Adrenal gland (tissue), 12 donors: Measurements from ENCODE around the gene PPIL6. TPM values are rescaled to one million over a fixed set of nuclear protein-coding genes. Genes with fewer than 3 reads are reported as not detected.

Experiments used
- DNase-seq, 7 donors: peaks; one replicate each; pipeline ENCODE4 v3.0.0-alpha.2; 2019 to 2020
- H3K27ac ChIP-seq, 5 donors: fragments of 200-600 bp; sonication (generic) in 4 of 5; 1 replicate in 3 of 5; 2 replicates in 2 of 5; pipeline versions ENCODE4 v1.5.1 to v1.8.0; 2016 to 2020; ENCODE audit warnings: mild to moderate bottlenecking in 1 of 5
- H3K27me3 ChIP-seq: fragments of 200-600 bp; 2 replicates; pipeline ENCODE4 v1.8.0; 2021
- H3K36me3 ChIP-seq, 2 donors: fragments of 200-600 bp; replicated peaks in 1 of 2; 1 replicate in 1 of 2; 2 replicates in 1 of 2; pipeline versions ENCODE4 v1.5.1 to v1.8.0; 2018 to 2022
- H3K4me1 ChIP-seq, 2 donors: fragments of 200-600 bp; replicated peaks in 1 of 2; 1 replicate in 1 of 2; 2 replicates in 1 of 2; pipeline versions ENCODE4 v1.5.1 to v1.8.0; 2018 to 2021
- H3K4me3 ChIP-seq, 4 donors: fragments of 200-600 bp; sonication (generic) in 3 of 4; one replicate each; pipeline ENCODE4 v1.5.1; 2016 to 2018
- H3K9me3 ChIP-seq, 3 donors: fragments of 200-600 bp; sonication (generic) in 1 of 3; replicated peaks in 1 of 3; 1 replicate in 2 of 3; 2 replicates in 1 of 3; pipeline versions ENCODE4 v1.5.1 to v1.8.0; 2016 to 2021
- POLR2A ChIP-seq, 2 donors: fragments of 450-650 bp; IDR thresholded peaks; one replicate each; pipeline ENCODE4 v1.6.1; 2017; ENCODE audit warnings: antibody characterized with exemption in 2 of 2, mild to moderate bottlenecking in 2 of 2, moderate library complexity in 1 of 2
- WGBS, 4 donors: extraction: QIAGEN DNeasy Blood & Tissue Kit in 2 of 4; methylation state at CpG; one replicate each; pipeline versions ENCODE4 v1.1.5 to v1.1.7; 2013 to 2017; 5-methylcytosine and 5-hydroxymethylcytosine counted together
- intact Hi-C, 2 donors: fragments of 100-400 bp; cut with DNase I; formaldehyde crosslinking; loops; one replicate each; pipeline versions ENCODE4 v1.14.1 to v1.15.0; 2022 to 2023
- polyA plus RNA-seq, 3 donors: library from polyadenylated mRNA; stranded (reverse); fragments of 200-250 nt in 2 of 3; fragments of 350-450 nt in 1 of 3; fragmentation: Illumina TruSeq in 1 of 3; extraction: RNeasy Lipid Tissue Mini Kit (QIAGEN cat#74804) in 1 of 3; gene quantifications; one replicate each; pipeline ENCODE4 v1.2.3, GENCODE V29; 2013 to 2014
- total RNA-seq, 9 donors: library from RNA; depleted of rRNA in 4 of 9; stranded (reverse); fragments of >200 nt in 4 of 9; fragments of 120-200 nt in 1 of 9; fragmentation: NEBNext Ultra II Directional in 1 of 9; extraction: Animal tissue kit (Norgen Biotek cat#: 25700) in 1 of 9; gene quantifications; one replicate each; pipeline versions ENCODE4 v1.1.0 to v1.2.4, GENCODE V29; 2013 to 2023
- TF ChIP-seq, protein P1 (sequence below), 6 experiments: fragments of 450-650 bp in 4 of 6; fragments of 200-600 bp in 2 of 6; sonication (generic) in 1 of 6; IDR thresholded peaks; 1 replicate in 5 of 6; 2 replicates in 1 of 6; pipeline versions ENCODE4 v1.5.1 to v1.8.0; 2016 to 2021; ENCODE audit warnings: antibody characterized with exemption in 6 of 6, mild to moderate bottlenecking in 2 of 6, moderate library complexity in 1 of 6
- donor health status: healthy with polysubstance abuse.
- donor health status: Bipolar disorder and iron deficiency.
- donor health status: DM: yes; HTN: yes; CAD: no.
- donor health status: DM: no; HTN: no; CAD: no.
- donor health status: DM: no; HTN: no; CAD: no.
- donor health status: DM: yes; HTN: yes; CAD: no.

The PPIL6 gene
- total and polyA plus RNA-seq, 12 donors: 0.48 to 3.3 (median 1.3) TPM

DNA sequence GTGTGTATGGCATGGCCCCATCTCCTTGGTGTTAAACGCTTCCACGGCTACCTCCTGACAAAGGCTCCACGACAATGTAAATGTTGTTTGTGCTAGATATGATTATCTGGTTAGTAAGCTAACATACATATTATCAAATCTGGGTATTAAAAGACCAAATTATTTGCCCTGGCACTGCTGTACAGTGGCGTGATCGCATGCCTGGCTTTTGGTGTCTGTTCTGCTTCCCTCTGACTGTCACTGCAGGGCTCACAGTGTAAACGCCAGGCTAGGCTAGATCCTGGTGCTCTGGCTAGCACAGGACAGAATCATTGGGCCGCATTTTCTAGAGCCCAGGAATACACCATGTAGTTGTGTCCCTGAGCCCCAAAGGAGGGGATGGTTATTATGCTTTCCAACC lies 96.9 kb downstream of the PPIL6 start:
- Histone ChIP-seq H3K4me3 (no peak overlapping the region), H3K27me3 (no peaks in the 10 kb centered on the region), H3K4me1 (no peaks in the 10 kb centered on the region), H3K9me3 (no peaks in the 10 kb centered on the region), H3K36me3 (no peaks in the 10 kb centered on the region), H3K27ac (no peak overlapping the region)
- TF ChIP-seq, protein P1, sequence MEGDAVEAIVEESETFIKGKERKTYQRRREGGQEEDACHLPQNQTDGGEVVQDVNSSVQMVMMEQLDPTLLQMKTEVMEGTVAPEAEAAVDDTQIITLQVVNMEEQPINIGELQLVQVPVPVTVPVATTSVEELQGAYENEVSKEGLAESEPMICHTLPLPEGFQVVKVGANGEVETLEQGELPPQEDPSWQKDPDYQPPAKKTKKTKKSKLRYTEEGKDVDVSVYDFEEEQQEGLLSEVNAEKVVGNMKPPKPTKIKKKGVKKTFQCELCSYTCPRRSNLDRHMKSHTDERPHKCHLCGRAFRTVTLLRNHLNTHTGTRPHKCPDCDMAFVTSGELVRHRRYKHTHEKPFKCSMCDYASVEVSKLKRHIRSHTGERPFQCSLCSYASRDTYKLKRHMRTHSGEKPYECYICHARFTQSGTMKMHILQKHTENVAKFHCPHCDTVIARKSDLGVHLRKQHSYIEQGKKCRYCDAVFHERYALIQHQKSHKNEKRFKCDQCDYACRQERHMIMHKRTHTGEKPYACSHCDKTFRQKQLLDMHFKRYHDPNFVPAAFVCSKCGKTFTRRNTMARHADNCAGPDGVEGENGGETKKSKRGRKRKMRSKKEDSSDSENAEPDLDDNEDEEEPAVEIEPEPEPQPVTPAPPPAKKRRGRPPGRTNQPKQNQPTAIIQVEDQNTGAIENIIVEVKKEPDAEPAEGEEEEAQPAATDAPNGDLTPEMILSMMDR (IDR thresholded peaks at IDR 0.05): no peak
- no peak for TF ChIP-seq POLR2A (IDR thresholded peaks at IDR 0.05)
- WGBS, 4 donors: 92 to 95% (median 94%) methylated on average over 3 to 7 of the region's 7 CpGs
- DNase-seq: no peak
- intact Hi-C loops: no loop called here

DNA sequence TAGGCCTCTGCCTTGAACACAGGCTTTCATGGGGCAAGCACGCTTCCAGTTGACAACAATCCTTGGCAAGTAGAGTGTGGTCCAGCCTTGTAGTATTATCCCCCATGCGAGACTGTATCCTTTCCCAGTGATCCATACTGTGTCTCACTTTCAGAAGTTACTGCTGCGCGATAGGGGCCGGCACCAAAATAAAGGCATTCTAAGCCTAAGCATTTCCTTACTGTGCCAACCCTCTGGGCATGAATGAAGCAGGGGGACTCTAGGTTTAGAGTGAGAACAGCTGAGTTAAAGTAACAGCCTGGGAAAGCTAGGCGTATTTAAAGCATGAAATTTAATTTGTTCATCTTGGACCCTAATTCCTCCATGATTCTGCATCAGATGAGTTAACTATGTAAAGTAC lies 97.5 kb downstream of the PPIL6 start:
- TF ChIP-seq, protein P1 (IDR thresholded peaks at IDR 0.05): no peak
- TF ChIP-seq POLR2A (IDR thresholded peaks at IDR 0.05): no peak

DNA sequence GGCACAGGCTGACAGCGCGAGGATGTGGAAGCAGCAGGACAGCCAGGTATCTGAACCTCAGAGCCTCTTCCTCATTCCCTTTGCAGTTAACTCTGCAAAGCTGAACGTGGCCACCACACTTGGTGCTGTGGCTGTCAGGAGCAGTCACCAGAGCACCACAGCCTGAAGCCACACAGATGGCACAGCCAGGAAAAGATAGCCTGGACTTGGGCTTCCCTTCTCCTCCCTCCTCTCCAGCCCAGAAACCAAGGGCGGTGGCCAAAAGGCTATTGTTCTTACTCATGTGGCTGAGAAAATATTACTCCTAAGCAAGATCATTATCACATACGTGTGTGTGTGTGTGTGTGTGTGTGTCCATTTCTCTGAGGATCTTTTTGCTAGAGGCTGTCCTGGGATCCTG lies 97.9 kb downstream of the PPIL6 start:
- Histone ChIP-seq H3K9me3 (no peaks in the 10 kb centered on the region), H3K4me1 (no peaks in the 10 kb centered on the region), H3K4me3 (no peak overlapping the region), H3K36me3 (no peaks in the 10 kb centered on the region), H3K27me3 (no peaks in the 10 kb centered on the region), H3K27ac (no peak overlapping the region)
- DNase-seq: no peak
- intact Hi-C loops: no loop called here
- TF ChIP-seq, protein P1 (IDR thresholded peaks at IDR 0.05): no peak
- no peak for TF ChIP-seq POLR2A (IDR thresholded peaks at IDR 0.05)
- 79 to 86% (median 81%) methylated on average over 4 to 5 of the region's 5 CpGs for WGBS, 4 donors

More for the DNA sequence above, 97.5 kb downstream of the PPIL6 start:
- intact Hi-C loops: no loop called here
- 96 to 99% (median 97%) methylated on average over 5 to 6 of the region's 6 CpGs for WGBS, 4 donors
- no peak overlapping the region for H3K4me3 ChIP-seq
- no peaks in the 10 kb centered on the region for H3K4me1 ChIP-seq
- no peaks in the 10 kb centered on the region for H3K36me3 ChIP-seq
- H3K27me3 ChIP-seq: no peaks in the 10 kb centered on the region
- H3K27ac ChIP-seq: no peak overlapping the region
- DNase-seq: no peak
- H3K9me3 ChIP-seq: no peaks in the 10 kb centered on the region

DNA sequence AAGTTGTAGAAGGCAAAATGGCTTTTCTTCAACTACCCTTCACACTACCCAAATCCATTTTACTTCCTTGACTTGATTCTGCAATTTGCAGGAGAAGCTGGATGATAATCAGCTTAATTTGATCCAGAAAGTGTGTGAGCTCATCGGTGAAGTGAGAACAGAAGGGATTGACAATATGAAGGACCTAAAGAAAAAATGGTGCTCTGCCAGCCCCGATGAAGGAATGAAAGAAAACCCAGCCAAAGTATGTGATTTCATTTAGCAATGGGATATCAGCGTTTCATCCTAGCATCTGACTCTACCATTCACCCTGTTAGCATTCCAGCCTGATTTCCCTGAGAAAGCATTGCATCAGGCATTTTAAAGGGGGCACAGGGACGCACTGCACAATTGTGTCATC lies 99.6 kb downstream of the PPIL6 start:
- no peaks in the 10 kb centered on the region for H3K36me3 ChIP-seq
- no peaks in the 10 kb centered on the region for H3K27me3 ChIP-seq
- DNase-seq: no peak
- no peak overlapping the region for H3K27ac ChIP-seq
- TF ChIP-seq POLR2A (IDR thresholded peaks at IDR 0.05): no peak
- TF ChIP-seq, protein P1 (IDR thresholded peaks at IDR 0.05): no peak
- H3K4me1 ChIP-seq: no peaks in the 10 kb centered on the region
- intact Hi-C loops: no loop called here
- H3K9me3 ChIP-seq: no peaks in the 10 kb centered on the region
- H3K4me3 ChIP-seq: no peak overlapping the region
- 92 to 96% (median 94%) methylated on average over 3 to 4 of the region's 4 CpGs for WGBS, 4 donors

Other genes starting within 250 kb of the PPIL6 start
- gene CD164, start 58.2 kb downstream of the PPIL6 start, total RNA-seq: 100 to 1,000 TPM; 124 to 358 (median 257) TPM
- 100 to 1,000 TPM in 1 of 3 donors, 10 to 100 TPM in 2; 89.3 to 259 (median 91.5) TPM for gene CD164, start 58.2 kb downstream of the PPIL6 start, polyA plus RNA-seq
- 10 to 100 TPM in 5 of 9 donors, 1 to 10 TPM in 4; 3.2 to 17.3 (median 10.2) TPM for gene SMPD2, start 96 bp upstream of the PPIL6 start, total RNA-seq
- gene SMPD2, start 96 bp upstream of the PPIL6 start, polyA plus RNA-seq: 10 to 100 TPM in 2 of 3 donors, 1 to 10 TPM in 1; 6.6 to 17.5 (median 15.9) TPM
- gene MICAL1, start 15.1 kb upstream of the PPIL6 start, total RNA-seq: 10 to 100 TPM in 4 of 9 donors, 1 to 10 TPM in 5; 3.1 to 16.7 (median 9.7) TPM
- gene MICAL1, start 15.1 kb upstream of the PPIL6 start, polyA plus RNA-seq: 10 to 100 TPM in 2 of 3 donors, 1 to 10 TPM in 1; 3.7 to 99.9 (median 35.2) TPM
- gene ZBTB24, start 42.6 kb upstream of the PPIL6 start, total RNA-seq: 10 to 100 TPM in 1 of 9 donors, 1 to 10 TPM in 8; 4.5 to 14.4 (median 6.3) TPM
- 1 to 10 TPM; 2.2 to 7.0 (median 4.0) TPM for gene ZBTB24, start 42.6 kb upstream of the PPIL6 start, polyA plus RNA-seq